ENCODE measurements around the gene EPHA6. TPM values are rescaled to one million over a fixed set of nuclear protein-coding genes. Genes with fewer than 3 reads are reported as not detected.

Gene EPHA6
- total RNA-seq, 1 experiment from 2014 or later: 0.61 TPM

DNA sequence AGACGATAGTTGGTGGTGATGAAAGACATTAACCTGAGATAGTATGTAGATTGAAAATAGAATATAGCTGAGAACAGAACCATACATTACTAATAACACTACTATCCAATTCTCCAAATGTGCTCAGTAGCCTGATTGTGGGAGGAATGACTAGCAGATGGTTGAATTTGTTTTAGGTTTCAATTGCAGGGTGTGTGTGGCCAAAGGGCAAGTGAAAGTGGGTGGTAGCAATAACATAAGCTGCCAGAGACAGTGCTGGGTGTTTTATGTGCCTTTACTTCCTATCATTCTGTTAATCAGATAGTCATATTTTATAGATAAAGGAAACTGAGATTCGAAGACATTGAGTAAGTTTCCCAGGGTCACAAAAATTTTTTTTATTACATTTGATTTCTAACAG lies 700.7 kb downstream of the EPHA6 start:
- Histone ChIP-seq H3K23ac (ENCODE audit: insufficient read length, low read depth, low read length) (no peak overlapping the region), H3K79me1 (ENCODE audit: insufficient read depth, low read depth, low read length, poor library complexity, severe bottlenecking) (no peaks in the 10 kb centered on the region), H3K9me3 (ENCODE audit: control insufficient read depth, low read depth, low read length) (no peaks in the 10 kb centered on the region), H3K56ac (ENCODE audit: insufficient read length, low read depth, low read length) (no peak overlapping the region), H3K9ac (ENCODE audit: extremely low read depth, insufficient read length, low read length) (no peak overlapping the region), H2BK5ac (ENCODE audit: insufficient read length, low read length) (no peak overlapping the region), H3K14ac (ENCODE audit: insufficient read depth, low read length) (no peak overlapping the region), H3T11ph (ENCODE audit: low read length) (no peak overlapping the region), H4K91ac (ENCODE audit: insufficient read length, low read depth, low read length) (no peak overlapping the region), H4K5ac (ENCODE audit: insufficient read length, low read depth, low read length) (no peak overlapping the region), H3K4me1 (ENCODE audit: insufficient read depth, low read length) (no peaks in the 10 kb centered on the region), H2BK120ac (ENCODE audit: low read depth, low read length, poor library complexity, severe bottlenecking) (no peak overlapping the region), H3K23me2 (ENCODE audit: insufficient read length, low read depth, low read length, poor library complexity, severe bottlenecking) (no peaks in the 10 kb centered on the region), H4K20me1 (ENCODE audit: control insufficient read depth, insufficient read depth, insufficient read length) (no peaks in the 10 kb centered on the region), H4K8ac (replicated peaks; ENCODE audit: insufficient read length, low read depth, low read length) (no peak overlapping the region), H2AFZ (ENCODE audit: low read length) (no peak overlapping the region), H2AK5ac (ENCODE audit: insufficient read length, low read length) (no peak overlapping the region), H3K27me3 (ENCODE audit: insufficient read depth, low read length) (no peaks in the 10 kb centered on the region), H2BK12ac (ENCODE audit: insufficient read length, low read depth, low read length) (no peak overlapping the region), H3K27ac (ENCODE audit: insufficient read length, low read depth, low read length) (no peak overlapping the region), H2BK20ac (ENCODE audit: low read depth, low read length, poor library complexity, severe bottlenecking) (no peak overlapping the region), H3K79me2 (ENCODE audit: insufficient read depth, low read length) (no peaks in the 10 kb centered on the region), H2BK15ac (ENCODE audit: low read depth, low read length) (no peak overlapping the region), H3K4ac (ENCODE audit: low read depth, low read length) (no peak overlapping the region), H3K18ac (ENCODE audit: insufficient read length, low read depth, low read length) (no peak overlapping the region), H3K4me2 (ENCODE audit: insufficient read depth, insufficient read length, low read length) (no peak overlapping the region)
- H3K36me3 Mint-ChIP-seq (ENCODE audit: insufficient read depth in 1 of 3, low read depth in 3 of 3): 0 out of 7 replicates have a peak, but pooled peaks cover 0 to 3% (median 0%) of the 10 kb centered on the region in 3 experiments
- no peaks in the 10 kb centered on the region for H3K27me3 Mint-ChIP-seq (ENCODE audit: low read depth)
- WGBS (ENCODE audit: extremely low coverage, insufficient read length, low lambda C conversion rate): no CpG with 5 or more reads among the region's 2 CpGs
- no peak overlapping the region for H3K4me3 Mint-ChIP-seq
- no peaks in the 10 kb centered on the region for H3K4me1 Mint-ChIP-seq
- TF ChIP-seq, protein P1, sequence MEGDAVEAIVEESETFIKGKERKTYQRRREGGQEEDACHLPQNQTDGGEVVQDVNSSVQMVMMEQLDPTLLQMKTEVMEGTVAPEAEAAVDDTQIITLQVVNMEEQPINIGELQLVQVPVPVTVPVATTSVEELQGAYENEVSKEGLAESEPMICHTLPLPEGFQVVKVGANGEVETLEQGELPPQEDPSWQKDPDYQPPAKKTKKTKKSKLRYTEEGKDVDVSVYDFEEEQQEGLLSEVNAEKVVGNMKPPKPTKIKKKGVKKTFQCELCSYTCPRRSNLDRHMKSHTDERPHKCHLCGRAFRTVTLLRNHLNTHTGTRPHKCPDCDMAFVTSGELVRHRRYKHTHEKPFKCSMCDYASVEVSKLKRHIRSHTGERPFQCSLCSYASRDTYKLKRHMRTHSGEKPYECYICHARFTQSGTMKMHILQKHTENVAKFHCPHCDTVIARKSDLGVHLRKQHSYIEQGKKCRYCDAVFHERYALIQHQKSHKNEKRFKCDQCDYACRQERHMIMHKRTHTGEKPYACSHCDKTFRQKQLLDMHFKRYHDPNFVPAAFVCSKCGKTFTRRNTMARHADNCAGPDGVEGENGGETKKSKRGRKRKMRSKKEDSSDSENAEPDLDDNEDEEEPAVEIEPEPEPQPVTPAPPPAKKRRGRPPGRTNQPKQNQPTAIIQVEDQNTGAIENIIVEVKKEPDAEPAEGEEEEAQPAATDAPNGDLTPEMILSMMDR (conservative IDR thresholded peaks at IDR 0.05): no peak
- no peak for DNase-seq
- H3K27ac Mint-ChIP-seq: no peak overlapping the region
- peaks cover 0 to 3% of the 10 kb centered on the region in 2 experiments; a peak in 2 of 5 replicates for H3K9me3 Mint-ChIP-seq
